CD1c-positive myeloid dendritic cell (primary cell): ENCODE data around the gene GTPBP2.
"Not testable (repeated sequence)": the region's sequence is repeated elsewhere in the genome, so short reads cannot be mapped to it uniquely, and the experiment has no call there.

Source experiments
- DNase-seq: peaks from one replicate; pipeline ENCODE4 v3.0.0-alpha.2; 2016; ENCODE audit errors: extremely low spot score

GTPBP2 gene

DNA sequence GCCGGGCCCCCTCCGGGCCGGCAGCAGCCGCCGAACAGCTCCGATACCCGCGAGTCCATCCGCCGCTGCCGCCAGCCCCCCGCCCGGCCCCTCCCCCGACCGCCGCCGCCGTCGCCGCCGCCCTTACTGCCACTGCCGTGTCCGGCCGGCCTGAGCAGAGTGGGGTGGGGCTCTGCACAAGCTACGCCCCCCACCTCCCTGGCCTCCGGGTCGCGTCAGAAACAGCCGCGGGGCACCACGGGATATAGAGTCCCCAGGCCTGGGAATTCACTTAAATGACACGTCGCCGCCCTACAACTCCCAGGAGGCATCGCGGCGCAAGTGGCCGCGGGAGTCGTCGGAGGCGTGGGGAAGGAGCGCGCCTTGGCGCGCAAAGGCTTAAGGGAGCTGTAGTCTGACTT, at the start of gene GTPBP2:
Gene GTPBP2 (minus strand): TSS at position 161 of the 401 bp plus-strand sequence. CDS start 102 bp downstream, at position 59.
- DNase-seq: peak; percentile 99

- no peak for DNase-seq
Observed at GRCh38 chr6:43678341-43678740, 49.3 kb upstream of the GTPBP2 start.

- no peak for DNase-seq
Observed at GRCh38 chr6:43677759-43678158, 48.7 kb upstream of the GTPBP2 start.

DNA sequence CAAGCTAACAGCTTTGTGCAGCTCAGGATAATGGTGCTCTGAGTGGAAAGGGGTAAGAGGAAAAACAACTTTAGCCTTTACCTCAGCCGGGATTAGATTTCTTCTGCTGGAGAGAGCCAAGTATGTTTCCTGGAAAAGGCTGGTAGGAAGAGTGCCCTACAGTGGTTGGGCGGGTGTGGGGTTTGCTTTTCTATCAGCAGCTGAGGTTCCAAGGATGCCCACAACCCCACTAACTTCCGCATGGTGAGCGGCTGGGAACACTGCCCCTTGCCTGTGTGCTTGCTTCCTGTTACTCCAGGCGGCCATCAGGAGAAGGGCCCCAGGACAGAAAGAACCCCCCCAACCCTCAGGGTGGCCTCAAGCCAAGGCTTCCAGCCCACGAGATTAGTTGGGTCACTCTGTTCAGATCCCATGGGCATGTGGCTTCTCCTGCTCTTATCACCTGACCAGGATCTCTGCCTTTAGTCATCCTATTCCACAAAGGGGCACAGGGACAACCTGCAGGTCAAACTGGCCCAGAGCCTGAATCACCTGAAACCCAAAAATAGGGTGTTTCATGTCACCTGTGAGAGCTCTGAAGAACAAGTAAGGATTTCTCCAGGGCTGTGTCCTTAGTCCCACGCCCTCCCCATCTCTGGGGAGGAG, 48.0 kb upstream of the GTPBP2 start:
- no peak for DNase-seq

DNA sequence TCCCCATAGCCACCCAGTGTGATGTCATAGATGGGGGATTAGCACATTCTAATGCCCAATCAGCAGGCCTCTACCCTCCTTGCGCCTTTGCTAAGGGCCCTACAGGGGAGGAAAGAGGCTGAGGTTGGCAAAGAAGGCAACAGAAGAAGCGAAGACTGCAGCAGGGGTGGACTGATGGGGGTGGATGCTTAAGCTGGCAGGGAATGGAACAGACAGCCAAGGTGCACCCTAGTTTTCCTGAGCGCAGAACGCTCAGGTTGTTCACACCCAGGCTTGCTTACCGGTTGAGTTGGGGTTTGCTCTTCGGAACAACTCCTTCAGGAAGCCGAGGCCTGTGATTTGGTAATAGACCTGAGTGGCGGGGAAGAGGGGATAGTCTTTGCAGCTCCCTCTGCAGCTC, 45.9 kb upstream of the GTPBP2 start:
- DNase-seq: no peak

DNA sequence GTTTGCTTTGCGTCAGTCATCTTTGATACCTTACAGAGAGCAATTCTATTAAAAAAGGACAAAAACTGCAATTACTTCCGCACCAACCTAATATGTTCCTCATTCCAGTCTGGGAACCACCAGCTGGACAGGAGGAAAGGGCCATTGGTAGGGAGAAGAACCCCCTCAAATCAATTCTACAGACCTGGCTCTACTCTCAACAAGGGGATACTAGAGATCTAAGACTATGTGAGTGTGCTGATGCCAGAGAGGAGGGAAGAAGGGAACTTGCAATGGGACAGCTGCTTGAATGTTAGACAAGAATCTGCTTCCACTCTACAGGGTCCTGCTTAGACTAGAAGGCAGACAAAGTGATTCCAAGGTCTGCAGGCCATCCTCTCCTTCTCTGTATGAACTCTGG, 45.2 kb upstream of the GTPBP2 start:
- no peak for DNase-seq

GRCh38 chr6:43673444-43674084, 44.5 kb upstream of the GTPBP2 start:
- no peak for DNase-seq

DNA sequence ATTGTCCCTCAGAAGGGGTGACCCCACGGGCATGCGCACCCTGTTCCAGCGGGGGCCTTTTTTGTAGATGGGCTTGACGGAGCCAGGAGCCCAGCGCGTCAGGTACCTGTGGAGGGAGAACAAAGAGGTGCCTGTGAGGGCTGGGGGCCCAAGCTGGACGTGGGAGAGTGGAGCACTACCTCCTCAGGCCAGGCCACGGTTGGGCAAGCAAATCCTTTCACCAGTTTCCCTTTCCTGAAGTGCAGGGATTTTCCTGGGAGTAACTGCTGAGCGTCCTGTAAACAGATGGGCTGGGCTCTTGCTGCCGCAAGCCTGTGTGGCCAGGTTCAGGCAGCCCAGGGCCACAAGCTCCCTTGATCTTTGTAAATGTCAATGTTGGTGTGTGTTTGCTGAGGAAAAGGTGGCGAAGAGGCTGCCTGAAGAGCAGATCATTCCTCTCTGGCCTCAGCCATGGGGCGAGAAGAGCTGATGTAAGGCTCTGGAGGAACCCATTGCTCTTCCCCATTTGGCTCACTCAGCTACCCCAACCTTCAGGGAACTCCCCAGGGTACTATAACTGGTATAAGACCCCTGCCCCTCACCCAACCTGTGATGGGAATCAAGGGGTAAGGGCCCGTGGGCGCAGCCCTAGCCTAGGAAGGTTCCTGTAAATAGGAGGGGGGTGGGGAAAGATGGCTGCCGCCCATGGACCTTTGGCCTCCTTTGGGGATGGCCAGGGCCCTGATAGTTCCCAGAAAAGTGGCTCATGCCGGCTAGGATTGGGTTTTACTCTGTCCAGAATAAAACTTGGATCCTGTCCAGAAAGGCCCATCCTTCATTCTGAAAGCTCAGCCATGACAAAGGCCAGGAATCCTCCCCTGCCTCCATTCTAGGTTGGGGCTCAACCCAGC, 43.0 kb upstream of the GTPBP2 start:
- no peak for DNase-seq

DNA sequence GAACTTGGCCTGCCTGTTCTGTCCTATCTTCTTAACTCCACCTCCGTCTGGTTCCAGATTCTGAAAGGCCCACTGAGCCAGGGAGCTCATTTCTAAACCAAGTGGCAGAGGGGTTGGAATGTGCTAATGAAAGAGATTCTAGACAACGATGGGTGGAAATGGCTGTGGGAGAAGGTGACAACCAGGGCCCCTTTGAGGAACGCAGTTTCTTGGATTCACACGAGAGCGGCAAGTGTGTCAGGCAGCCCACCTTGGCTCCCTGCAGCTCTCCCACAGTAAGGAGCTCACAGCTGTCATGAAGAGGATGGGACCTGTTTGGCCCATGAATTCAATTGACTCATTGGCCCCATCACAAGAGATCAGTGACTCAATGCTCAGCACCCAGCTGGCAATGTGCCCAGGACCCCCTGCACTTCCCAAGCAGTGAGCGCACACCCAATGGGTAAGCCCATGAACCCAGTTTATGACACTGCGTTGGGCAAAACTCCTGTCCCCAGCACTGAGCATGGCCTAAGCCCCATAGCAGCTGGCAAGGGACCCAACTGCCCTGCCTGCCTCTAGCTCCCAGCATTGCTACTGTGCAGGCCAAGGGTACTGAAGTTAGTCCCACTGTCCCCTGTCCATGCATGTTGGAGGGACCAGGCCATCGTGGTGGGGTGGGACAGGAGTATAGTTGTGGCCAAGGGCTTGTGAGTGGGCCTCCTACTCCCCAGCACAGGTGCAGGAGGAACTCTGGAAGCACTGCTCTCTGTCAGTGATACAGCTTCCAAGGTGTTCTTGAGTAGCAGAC, 42.1 kb upstream of the GTPBP2 start:
- no peak for DNase-seq

GRCh38 chr6:43670623-43670986, 41.5 kb upstream of the GTPBP2 start:
- DNase-seq: no peak

- peak; percentile 35 for DNase-seq
Observed at GRCh38 chr6:43669922-43670622, 41.0 kb upstream of the GTPBP2 start.

DNA sequence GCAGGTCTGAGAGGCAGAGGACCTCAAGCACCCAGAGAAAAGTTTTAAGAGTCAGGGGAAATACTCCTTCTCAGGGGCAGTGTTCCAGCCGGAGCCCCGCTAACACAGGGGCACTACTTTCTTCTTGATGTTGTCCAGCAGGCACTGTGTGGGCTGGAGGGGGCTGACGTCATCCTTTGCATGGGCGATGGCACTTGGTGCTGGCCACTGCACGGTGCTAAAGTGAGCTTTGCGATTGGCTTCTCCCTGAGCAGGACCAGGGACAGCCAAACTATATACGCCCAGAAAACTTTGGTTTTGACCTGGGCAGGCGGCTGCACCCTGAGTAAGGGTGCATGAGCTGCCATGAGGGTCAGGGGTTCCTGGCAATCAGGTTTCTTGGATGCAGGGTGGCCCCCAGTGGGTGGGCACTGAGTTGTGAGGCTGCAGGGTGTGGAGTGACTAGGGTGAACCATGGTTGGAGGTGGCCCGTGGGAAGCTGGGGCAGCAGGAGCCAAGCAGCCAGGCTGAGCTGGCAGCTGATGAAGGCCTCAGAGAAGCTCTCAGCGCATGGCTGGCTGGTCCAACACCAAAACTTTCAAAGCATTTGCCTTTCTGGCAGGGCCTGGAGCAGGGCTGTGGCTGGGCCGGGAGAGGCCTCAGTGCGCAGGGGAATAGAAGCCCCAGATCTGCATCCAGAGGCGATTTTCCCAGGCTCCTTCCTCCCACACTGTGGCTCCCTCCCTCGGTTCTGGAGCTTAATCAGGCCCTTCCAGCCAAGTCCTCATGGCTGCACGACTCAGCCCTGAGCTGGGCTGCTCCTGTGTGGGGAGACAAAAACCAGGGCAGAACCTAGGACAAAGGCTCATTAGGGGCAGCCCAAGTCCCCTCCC, 40.2 kb upstream of the GTPBP2 start:
- DNase-seq: peak; percentile 9

- DNase-seq: peak; percentile 44
Observed at GRCh38 chr6:43668151-43669028, 39.3 kb upstream of the GTPBP2 start.

DNA sequence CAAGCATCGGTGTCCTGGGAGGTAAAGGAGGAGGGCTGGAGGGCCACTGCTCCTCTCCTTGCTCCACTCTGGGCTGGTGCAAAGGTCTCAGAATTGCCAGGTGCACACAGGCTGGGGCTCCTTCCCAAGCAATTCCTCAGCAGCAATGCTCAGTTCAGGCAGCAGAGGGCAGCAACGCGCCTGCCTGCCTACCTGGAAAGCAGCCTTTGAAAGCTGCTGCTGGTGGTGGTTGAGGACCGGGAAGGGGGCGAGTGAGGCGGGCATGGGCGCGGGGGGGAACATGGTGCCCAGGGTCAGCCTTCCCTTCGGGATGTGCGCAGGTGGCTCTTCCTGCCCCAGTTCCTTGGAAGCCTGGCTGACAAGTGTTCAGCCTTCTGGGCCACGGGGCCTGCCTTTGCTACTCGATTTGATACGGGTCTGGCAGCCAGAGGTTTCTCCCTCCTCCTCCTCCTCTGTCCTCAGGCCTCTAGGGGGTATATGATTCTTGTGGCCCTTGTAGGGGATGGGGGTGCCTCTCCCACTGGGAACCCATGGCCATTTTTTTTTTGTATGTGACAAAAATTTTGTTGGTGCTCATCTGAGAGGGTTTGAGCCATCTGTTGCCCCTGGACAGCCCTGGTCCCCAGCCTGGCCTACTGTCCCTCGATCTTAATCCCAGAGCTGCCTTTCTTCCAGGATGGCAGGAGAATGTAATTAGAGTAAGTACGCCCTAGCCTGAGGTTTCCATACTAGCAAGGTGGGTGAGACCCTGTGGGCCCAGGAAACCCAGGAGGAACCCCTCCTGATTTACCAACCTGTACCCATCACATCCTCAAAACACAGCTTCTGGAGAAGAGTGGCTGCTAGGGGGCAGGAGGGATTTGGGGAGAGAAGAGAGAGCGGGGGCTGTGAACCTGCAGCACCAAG, 38.4 kb upstream of the GTPBP2 start:
- peak; percentile 81 for DNase-seq

- DNase-seq: no peak
Observed at GRCh38 chr6:43666196-43666920, 37.3 kb upstream of the GTPBP2 start.

DNA sequence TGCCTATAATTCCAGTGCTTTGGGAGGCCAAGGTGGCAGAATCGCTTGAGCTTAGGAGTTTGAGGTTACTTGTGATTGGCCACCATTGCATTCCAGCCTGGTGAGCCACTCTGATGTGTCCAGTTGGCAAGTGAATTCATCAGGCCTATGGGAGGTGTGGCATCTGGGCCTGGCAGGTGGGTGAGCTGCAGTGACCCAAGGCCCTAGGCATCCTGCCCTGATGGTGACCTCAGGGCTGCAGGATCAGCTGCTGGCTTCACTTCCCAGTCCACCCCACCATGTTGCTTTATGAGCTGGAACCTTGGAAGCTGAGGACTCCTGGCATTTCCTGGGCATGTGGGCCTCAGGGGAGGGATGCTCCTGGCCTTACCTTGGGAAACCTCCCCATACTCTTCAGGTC, 36.3 kb upstream of the GTPBP2 start:
- DNase-seq: no peak

GRCh38 chr6:43662948-43663347, 33.9 kb upstream of the GTPBP2 start:
- DNase-seq: not testable (repeated sequence)

DNA sequence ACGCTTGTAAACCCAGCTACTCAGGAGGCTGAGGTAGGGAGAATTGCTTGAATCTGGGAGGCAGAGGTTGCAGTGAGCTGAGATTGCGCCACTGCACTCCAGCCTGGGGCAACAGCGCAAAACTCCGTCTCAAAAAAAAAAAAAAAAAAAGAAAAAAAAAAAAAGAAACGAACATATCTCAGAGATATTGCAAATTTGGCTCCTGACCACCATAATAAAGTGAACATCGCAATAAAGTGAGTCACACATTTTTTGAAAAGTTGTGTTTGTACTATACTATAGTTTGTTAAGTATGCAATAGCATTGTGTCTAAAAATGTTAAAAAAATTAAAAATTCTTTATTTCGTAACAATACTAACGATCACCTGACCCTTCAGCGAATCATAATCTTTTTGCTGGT, 29.1 kb upstream of the GTPBP2 start:
- DNase-seq: no peak
